ENCODE results near the gene ITIH4. TPM values are rescaled to one million over a fixed set of nuclear protein-coding genes. Genes with fewer than 3 reads are reported as not detected.

Gene ITIH4
- total RNA-seq = 0.44 and 3.3 TPM in 2 replicates

GRCh38 chr3:52830535-52831258 is at the start of gene ITIH4:
Gene ITIH4, minus strand, starts transcription at chr3:52830672. Its CDS starts 30 bp downstream, at chr3:52830642.

GRCh38 chr3:52834871-52835501 is 4.5 kb upstream of the ITIH4 start, which contains the start of gene MUSTN1:
Gene MUSTN1, minus strand, starts transcription at chr3:52835019. Its CDS starts 71 bp downstream, at chr3:52834948.

GRCh38 chr3:52794612-52795099 is 35.8 kb downstream of the ITIH4 start, which contains the start of gene ITIH3:
Gene ITIH3, plus strand, starts transcription at chr3:52794796. Its CDS starts 8 bp downstream, at chr3:52794804.

GRCh38 chr3:52777127-52777958 is 53.1 kb downstream of the ITIH4 start, which contains the start of gene ITIH1:
Gene ITIH1, plus strand, starts transcription at chr3:52777599. Its CDS starts 17 bp downstream, at chr3:52777616.

GRCh38 chr3:52770496-52771333 is 59.8 kb downstream of the ITIH4 start, which contains the start of gene NEK4:
Gene NEK4, minus strand, starts transcription at chr3:52770940. Its CDS starts 194 bp downstream, at chr3:52770746.

Other genes with a start within 250 kb of the ITIH4 start
- 59.9 and 78.2 TPM in 2 replicates for gene PBRM1, start 144.8 kb downstream of the ITIH4 start, total RNA-seq
- gene GNL3, start 144.6 kb downstream of the ITIH4 start, total RNA-seq = 100 and 101 TPM in 2 replicates
- gene GLT8D1, start 124.9 kb downstream of the ITIH4 start, total RNA-seq = 125 and 126 TPM in 2 replicates
- 60.7 and 68.1 TPM in 2 replicates for gene SPCS1, start 124.6 kb downstream of the ITIH4 start, total RNA-seq
- 25.2 and 27.3 TPM in 2 replicates for gene NEK4, start 59.7 kb downstream of the ITIH4 start, total RNA-seq
- not detected in 2 replicates for gene ITIH1, start 53.1 kb downstream of the ITIH4 start, total RNA-seq
- not detected in 2 replicates for gene ITIH3, start 35.9 kb downstream of the ITIH4 start, total RNA-seq
- 0.33 TPM in 1 of 2 replicates, not detected in the other for gene MUSTN1, start 4.3 kb upstream of the ITIH4 start, total RNA-seq
- gene STIMATE, start 66.9 kb upstream of the ITIH4 start, total RNA-seq = 9.9 and 19.0 TPM in 2 replicates
- gene SFMBT1, start 215.4 kb upstream of the ITIH4 start, total RNA-seq = 4.5 and 7.1 TPM in 2 replicates

Data from smooth muscle cell of trachea (primary cell).